Lung (tissue), 12 donors: ENCODE data around the gene IL22RA1. TPM values are rescaled to one million over a fixed set of nuclear protein-coding genes. Genes with fewer than 3 reads are reported as not detected.

Experiments used
- ATAC-seq: fragments of 200-7000 bp; cut with Tn5 transposase; one replicate; pipeline ENCODE4 v1.9.1; 2020; ENCODE audit warnings: moderate number of reproducible peaks; ENCODE audit not compliant: insufficient read depth, low FRiP score
- DNase-seq, 3 donors: peaks; one replicate each; pipeline ENCODE4 v3.0.0-alpha.2; 2013 to 2017
- H3K27ac ChIP-seq, 2 donors: one replicate each; pipeline ENCODE4 v1.5.1; 2013; ENCODE audit warnings: mild to moderate bottlenecking in 2 of 2, moderate library complexity in 2 of 2, control low read depth in 1 of 2, inconsistent platforms in 1 of 2, low read depth in 1 of 2, low read length in 1 of 2
- H3K27me3 ChIP-seq, 3 donors: one replicate each; pipeline ENCODE4 v1.5.1; 2013; ENCODE audit warnings: low read length in 2 of 3; ENCODE audit not compliant: control insufficient read depth in 3 of 3, insufficient read depth in 3 of 3
- H3K36me3 ChIP-seq, 4 donors: one replicate each; pipeline ENCODE4 v1.5.1; 2013; ENCODE audit warnings: low read length in 4 of 4, mild to moderate bottlenecking in 1 of 4, moderate library complexity in 1 of 4; ENCODE audit not compliant: control insufficient read depth in 4 of 4, insufficient read depth in 4 of 4
- H3K4me1 ChIP-seq, 5 donors: one replicate each; pipeline ENCODE4 v1.5.1; 2013; ENCODE audit warnings: low read length in 5 of 5, mild to moderate bottlenecking in 2 of 5, moderate library complexity in 1 of 5; ENCODE audit not compliant: control insufficient read depth in 5 of 5, insufficient read depth in 5 of 5
- H3K4me3 ChIP-seq: one replicate; pipeline ENCODE4 v1.5.1; 2013; ENCODE audit warnings: mild to moderate bottlenecking, control low read depth, moderate library complexity
- H3K9ac ChIP-seq, 2 donors: one replicate each; pipeline ENCODE4 v1.5.1; 2013; ENCODE audit warnings: low read length in 2 of 2, control low read depth in 1 of 2; ENCODE audit not compliant: insufficient read depth in 1 of 2
- H3K9me3 ChIP-seq, 4 donors: one replicate each; pipeline ENCODE4 v1.5.1; 2013; ENCODE audit warnings: low read length in 3 of 4, mild to moderate bottlenecking in 1 of 4, moderate library complexity in 1 of 4; ENCODE audit not compliant: control insufficient read depth in 4 of 4, insufficient read depth in 3 of 4
- CTCF ChIP-seq: IDR thresholded peaks from 2 replicates; pipeline ENCODE4 v1.5.1; 2012; ENCODE audit warnings: mild to moderate bottlenecking; ENCODE audit errors: control extremely low read depth, extremely low read depth
- WGBS, 2 donors: extraction: QIAGEN DNeasy Blood & Tissue Kit; methylation state at CpG; one replicate each; pipeline ENCODE4 v1.1.7; 2013; 5-methylcytosine and 5-hydroxymethylcytosine counted together
- polyA plus RNA-seq, 2 donors: library from polyadenylated mRNA; stranded (reverse); fragments of 200-250 nt; gene quantifications; one replicate each; pipeline ENCODE4 v1.2.1, GENCODE V29; 2013
- total RNA-seq, 2 donors: library from RNA; depleted of rRNA in 1 of 2; stranded (reverse); fragments of >200 nt in 1 of 2; gene quantifications; one replicate each; pipeline ENCODE4 v1.2.1, GENCODE V29; 2014 to 2021
- donor health status: control.
- donor health status: control.
- donor health status: Bipolar disorder and iron deficiency.
- donor health status: healthy.
- donor health status: DM: yes; HTN: yes; CAD: no.

The IL22RA1 gene
- total and polyA plus RNA-seq, 4 donors: 0.09 to 1.0 (median 0.23) TPM

GRCh38 chr1:24125456-24125855 lies 17.5 kb downstream of the IL22RA1 start:
- Histone ChIP-seq H3K36me3 (no peaks in the 10 kb centered on the region), H3K4me1 (peaks cover 0 to 1% (median 0%) of the 10 kb centered on the region in 5 donors), H3K9me3 (peaks cover 0 to 4% (median 3%) of the 10 kb centered on the region in 4 donors), H3K27me3 (no peaks in the 10 kb centered on the region), H3K9ac (no peak overlapping the region), H3K4me3 (no peak overlapping the region), H3K27ac (no peak overlapping the region)
- ATAC-seq (no peak), DNase-seq (no peak)
- TF ChIP-seq CTCF: no peak
- 58 to 64% methylated on average over 4 of the region's 4 CpGs for WGBS, 2 donors

GRCh38 chr1:24124980-24125379 lies 18.0 kb downstream of the IL22RA1 start:
- peaks cover 0 to 4% (median 0%) of the 10 kb centered on the region in 5 donors for H3K4me1 ChIP-seq
- no peak for DNase-seq
- no peaks in the 10 kb centered on the region for H3K36me3 ChIP-seq
- no peaks in the 10 kb centered on the region for H3K27me3 ChIP-seq
- H3K4me3 ChIP-seq: no peak overlapping the region
- no peak for TF ChIP-seq CTCF
- 63 to 94% methylated on average over 2 of the region's 2 CpGs for WGBS, 2 donors
- no peak for ATAC-seq
- peaks cover 0 to 1% (median under 1%) of the 10 kb centered on the region in 4 donors for H3K9me3 ChIP-seq
- no peak overlapping the region for H3K9ac ChIP-seq
- H3K27ac ChIP-seq: no peak overlapping the region

- Histone ChIP-seq H3K9ac (no peak overlapping the region), H3K9me3 (no peaks in the 10 kb centered on the region), H3K27me3 (no peaks in the 10 kb centered on the region), H3K4me1 (peaks cover 0 to 6% (median 0%) of the 10 kb centered on the region in 5 donors), H3K36me3 (no peaks in the 10 kb centered on the region), H3K27ac (no peak overlapping the region), H3K4me3 (no peak overlapping the region)
- no peak for TF ChIP-seq CTCF
- DNase-seq (no peak), ATAC-seq (no peak)
- 88 to 93% methylated on average over 6 of the region's 6 CpGs for WGBS, 2 donors
These were observed 19.3 kb downstream of the IL22RA1 start for GRCh38 chr1:24123611-24124010.

- Histone ChIP-seq H3K4me3 (no peak overlapping the region), H3K27me3 (no peaks in the 10 kb centered on the region), H3K36me3 (no peaks in the 10 kb centered on the region), H3K9me3 (no peaks in the 10 kb centered on the region), H3K9ac (no peak overlapping the region), H3K4me1 (peaks cover 0 to 6% (median 0%) of the 10 kb centered on the region in 5 donors), H3K27ac (no peak overlapping the region)
- ATAC-seq (no peak), DNase-seq (no peak)
- no peak for TF ChIP-seq CTCF
- WGBS, 2 donors: 91 to 97% methylated on average over 7 of the region's 7 CpGs
These were observed 20.2 kb downstream of the IL22RA1 start for GRCh38 chr1:24122776-24123175.
